WERI-Rb-1 (cell line): ENCODE results near the gene MMEL1.

Source experiments
- DNase-seq: peaks from one replicate; pipeline ENCODE4 v3.0.0-alpha.2; 2020
- H3K27ac ChIP-seq: fragments of 250-450 bp; sonication (Bioruptor Pico); 2 replicates; pipeline ENCODE4 v1.5.1; 2020; ENCODE audit warnings: mild to moderate bottlenecking, moderate library complexity
- H3K27me3 ChIP-seq: fragments of 250-450 bp; sonication (Bioruptor Pico); 2 replicates; pipeline ENCODE4 v1.5.1; 2021; ENCODE audit warnings: mild to moderate bottlenecking, low read depth, moderate library complexity; ENCODE audit not compliant: insufficient read depth, severe bottlenecking
- H3K36me3 ChIP-seq: fragments of 250-450 bp; sonication (Bioruptor Pico); 2 replicates; pipeline ENCODE4 v1.5.1; 2020; ENCODE audit warnings: mild to moderate bottlenecking, moderate library complexity
- H3K4me3 ChIP-seq: 2 replicates; pipeline ENCODE4 v1.5.1; 2011; ENCODE audit warnings: low read depth, mild to moderate bottlenecking, control low read depth, low read length
- H3K9me3 ChIP-seq: fragments of 250-450 bp; sonication (Bioruptor Pico); 2 replicates; pipeline ENCODE4 v1.5.1; 2021; ENCODE audit warnings: mild to moderate bottlenecking, moderate library complexity; ENCODE audit not compliant: severe bottlenecking
- TF ChIP-seq, protein P1 (sequence below): IDR thresholded peaks from 2 replicates; pipeline ENCODE4 v1.5.1; 2011; ENCODE audit warnings: low read depth, mild to moderate bottlenecking, control low read depth, inconsistent platforms, low read length

MMEL1 gene

DNA sequence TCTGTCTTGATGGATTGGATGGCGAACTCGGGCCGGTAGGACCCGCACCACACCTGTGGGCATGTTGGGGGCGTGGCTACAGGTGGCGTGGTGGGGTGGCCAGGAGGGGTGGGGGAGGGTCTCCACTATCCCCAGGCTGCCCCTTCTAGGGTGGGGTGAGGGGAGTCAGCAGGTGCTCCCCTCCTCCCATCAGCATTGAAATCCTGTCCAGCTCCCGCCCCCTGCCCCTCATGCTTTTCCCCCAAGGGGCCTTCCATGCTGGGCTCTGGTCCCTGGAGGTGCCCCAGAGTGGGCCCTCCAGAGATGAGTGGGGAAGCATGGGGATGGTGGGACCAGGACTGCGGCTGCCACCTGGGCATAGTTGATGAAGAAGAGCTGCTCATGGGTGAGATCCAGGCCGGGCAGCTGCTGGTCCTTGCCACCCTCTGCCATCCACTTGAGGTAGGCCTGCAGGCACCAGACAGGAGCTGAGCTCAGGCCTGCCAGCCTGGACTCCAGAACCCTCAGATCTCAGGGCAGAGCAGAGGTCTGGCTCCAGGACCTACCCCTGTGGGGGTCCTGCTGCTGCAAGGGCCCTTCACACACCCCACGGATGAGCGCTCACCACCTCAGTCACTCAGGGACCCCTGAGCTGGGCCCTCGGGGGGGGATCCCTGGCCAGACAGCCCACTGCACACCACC lies 41.1 kb downstream of the MMEL1 start:
- Histone ChIP-seq H3K27me3 (peaks cover 34% of the 10 kb centered on the region), H3K9me3 (no peaks in the 10 kb centered on the region), H3K27ac (no peak overlapping the region), H3K4me3 (no peak overlapping the region), H3K36me3 (no peaks in the 10 kb centered on the region)
- no peak for DNase-seq
- TF ChIP-seq, protein P1, sequence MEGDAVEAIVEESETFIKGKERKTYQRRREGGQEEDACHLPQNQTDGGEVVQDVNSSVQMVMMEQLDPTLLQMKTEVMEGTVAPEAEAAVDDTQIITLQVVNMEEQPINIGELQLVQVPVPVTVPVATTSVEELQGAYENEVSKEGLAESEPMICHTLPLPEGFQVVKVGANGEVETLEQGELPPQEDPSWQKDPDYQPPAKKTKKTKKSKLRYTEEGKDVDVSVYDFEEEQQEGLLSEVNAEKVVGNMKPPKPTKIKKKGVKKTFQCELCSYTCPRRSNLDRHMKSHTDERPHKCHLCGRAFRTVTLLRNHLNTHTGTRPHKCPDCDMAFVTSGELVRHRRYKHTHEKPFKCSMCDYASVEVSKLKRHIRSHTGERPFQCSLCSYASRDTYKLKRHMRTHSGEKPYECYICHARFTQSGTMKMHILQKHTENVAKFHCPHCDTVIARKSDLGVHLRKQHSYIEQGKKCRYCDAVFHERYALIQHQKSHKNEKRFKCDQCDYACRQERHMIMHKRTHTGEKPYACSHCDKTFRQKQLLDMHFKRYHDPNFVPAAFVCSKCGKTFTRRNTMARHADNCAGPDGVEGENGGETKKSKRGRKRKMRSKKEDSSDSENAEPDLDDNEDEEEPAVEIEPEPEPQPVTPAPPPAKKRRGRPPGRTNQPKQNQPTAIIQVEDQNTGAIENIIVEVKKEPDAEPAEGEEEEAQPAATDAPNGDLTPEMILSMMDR, result no peak

DNA sequence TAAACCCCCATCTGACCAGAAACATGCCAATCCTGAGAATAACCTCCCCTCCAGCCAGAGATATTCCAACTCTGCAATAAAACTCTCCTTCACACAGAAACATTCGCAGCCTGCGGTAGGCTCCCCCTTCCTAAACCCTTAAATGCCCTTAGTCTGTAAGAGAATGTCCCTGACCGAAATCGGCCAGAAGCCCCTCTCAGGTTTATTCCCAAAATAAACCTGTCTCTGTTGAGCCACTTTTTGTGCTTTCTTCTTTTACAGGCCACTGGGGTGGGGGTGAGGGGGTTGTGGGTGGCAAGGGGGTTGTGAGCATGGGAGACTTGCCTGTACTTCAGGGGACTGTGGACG lies 41.6 kb downstream of the MMEL1 start:
- Histone ChIP-seq H3K27ac (no peak overlapping the region), H3K27me3 (peaks cover 31% of the 10 kb centered on the region), H3K9me3 (no peaks in the 10 kb centered on the region), H3K4me3 (no peak overlapping the region), H3K36me3 (no peaks in the 10 kb centered on the region)
- TF ChIP-seq, protein P1, result no peak
- no peak for DNase-seq

DNA sequence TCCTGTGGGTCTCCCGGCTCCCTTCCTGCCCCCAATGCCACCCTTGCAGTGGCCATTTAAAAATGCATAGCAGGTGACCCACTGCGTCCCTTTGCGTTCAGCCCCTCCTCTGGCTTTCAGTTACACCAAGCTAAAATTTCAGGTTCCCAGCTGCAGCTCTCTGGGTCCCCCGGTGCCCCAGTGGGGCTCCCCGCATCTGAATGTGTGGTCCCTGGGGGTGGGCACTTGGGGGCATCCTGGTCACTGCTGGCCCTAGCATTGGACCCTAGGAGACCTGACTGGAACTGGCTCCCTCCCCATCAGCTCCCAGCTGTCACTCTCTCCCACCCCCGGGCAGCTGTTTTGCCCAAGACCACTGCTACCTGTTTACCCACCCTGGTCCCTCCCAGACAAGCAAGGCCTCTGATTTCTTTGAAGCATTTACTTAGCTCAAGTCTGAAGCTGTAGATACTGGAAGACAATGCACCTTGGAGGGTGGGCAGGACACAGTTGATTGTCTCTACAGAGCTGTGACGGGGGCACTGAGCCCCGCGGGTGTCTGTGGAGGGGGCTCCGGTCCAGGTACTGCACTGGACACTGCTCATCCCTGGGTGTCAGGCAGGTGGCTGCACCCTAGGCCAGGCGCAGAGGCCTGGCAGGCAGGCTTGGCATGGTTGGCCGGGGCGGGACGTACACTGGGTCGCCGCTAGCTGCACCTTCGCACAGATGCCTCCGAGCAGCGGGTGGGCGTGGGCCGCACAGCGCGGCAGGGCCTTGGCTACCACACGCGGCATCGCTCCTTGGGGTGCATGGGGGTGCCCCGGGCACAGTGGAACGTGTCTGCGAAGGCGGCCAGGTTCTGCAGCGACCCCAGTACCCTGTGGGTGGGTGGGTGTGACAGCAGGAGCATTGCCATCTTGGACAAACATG lies 42.3 kb downstream of the MMEL1 start:
- no peak overlapping the region for H3K27ac ChIP-seq
- H3K36me3 ChIP-seq, result no peaks in the 10 kb centered on the region
- DNase-seq, result no peak
- no peak overlapping the region for H3K4me3 ChIP-seq
- H3K9me3 ChIP-seq, result no peaks in the 10 kb centered on the region
- H3K27me3 ChIP-seq, result peaks cover 27% of the 10 kb centered on the region
- TF ChIP-seq, protein P1, result no peak

DNA sequence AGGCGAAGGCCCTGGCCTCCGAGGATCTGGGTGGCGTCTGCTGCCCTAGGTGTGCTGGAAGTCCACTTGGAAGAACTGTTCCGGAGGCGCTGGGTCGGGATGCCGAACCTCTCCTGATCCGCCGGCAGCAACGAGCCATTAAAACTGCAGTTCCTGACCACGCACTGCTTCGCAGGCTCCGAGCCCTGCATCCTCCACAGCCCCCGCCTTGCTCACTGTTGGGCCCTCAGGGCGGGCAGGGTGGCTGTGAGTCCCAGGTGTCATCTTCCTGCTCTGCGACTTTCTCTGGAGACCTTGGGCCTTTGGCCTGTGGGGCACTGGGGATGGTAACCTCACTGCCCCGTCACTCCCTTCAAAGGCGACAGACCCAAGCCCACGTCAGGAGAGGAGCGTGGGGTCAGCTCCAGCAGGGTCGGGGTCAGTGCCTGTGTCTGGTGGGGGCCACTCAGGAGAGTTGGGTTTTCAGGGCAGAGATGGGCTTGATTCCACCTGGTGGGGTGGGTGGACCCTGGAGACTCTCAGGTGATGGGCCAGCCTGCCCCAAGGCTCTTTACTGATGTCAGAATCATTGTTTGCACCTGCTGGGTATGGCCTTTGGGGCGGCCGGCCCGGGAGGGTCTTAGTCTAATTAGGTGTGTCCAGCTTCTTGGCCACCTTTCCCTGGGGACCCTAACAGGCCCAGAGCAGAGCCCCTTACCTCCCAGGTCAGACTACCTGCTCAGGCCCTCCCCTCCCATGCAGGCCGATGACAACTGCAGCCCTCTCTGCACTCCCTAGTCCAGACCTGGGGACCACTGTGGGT lies 43.2 kb downstream of the MMEL1 start:
- no peak for DNase-seq
- Histone ChIP-seq H3K9me3 (no peaks in the 10 kb centered on the region), H3K27ac (no peak overlapping the region), H3K4me3 (no peak overlapping the region), H3K36me3 (no peaks in the 10 kb centered on the region), H3K27me3 (peaks cover 20% of the 10 kb centered on the region)
- TF ChIP-seq, protein P1, result no peak

DNA sequence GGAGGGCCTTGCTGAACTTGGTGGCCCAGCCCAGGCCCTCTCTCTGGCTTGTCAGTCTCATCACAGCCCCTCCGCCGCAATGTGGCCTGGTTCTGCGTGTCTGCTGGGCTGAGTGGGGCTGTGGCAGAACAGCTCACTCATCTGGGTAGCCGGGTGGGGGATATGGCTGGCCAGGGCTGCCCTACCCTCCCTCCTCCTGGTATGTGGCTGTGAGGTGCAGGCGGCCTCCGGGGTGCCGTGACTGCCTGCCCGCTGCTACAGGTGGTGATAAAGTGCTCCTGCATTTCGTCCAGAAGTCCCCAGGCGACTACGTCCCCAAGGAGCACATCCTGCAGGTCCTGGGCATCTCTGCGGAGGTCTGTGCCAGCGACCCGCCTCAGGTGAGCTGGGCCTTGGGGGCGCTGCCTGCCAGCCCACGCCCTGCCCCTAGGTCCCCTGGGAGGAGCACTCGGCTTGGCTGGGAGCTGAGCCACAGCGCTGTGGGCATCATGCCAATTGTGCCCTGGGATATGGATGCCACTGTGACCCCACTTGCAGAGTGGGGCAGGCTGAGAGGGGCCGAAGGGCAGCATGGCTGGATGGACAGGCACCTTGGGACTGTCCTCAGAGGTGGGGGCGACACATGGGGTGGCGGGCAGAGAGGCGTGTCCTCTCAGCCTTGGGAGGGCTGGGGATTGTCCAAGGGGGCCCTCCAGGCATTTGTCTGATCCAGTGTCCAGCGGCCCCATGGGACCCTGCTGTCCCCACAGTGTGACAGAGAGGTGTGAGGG lies 44.0 kb downstream of the MMEL1 start:
- H3K36me3 ChIP-seq, result no peaks in the 10 kb centered on the region
- TF ChIP-seq, protein P1, result no peak
- no peak for DNase-seq

More for the DNA sequence above, 44.0 kb downstream of the MMEL1 start:
- Histone ChIP-seq H3K9me3 (no peaks in the 10 kb centered on the region), H3K4me3 (no peak overlapping the region), H3K27ac (no peak overlapping the region), H3K27me3 (peaks cover 12% of the 10 kb centered on the region)
